A549 treated with Mapracorat at 1 μM for 4 hours (cell line): ENCODE results near the gene URAD. TPM values are rescaled to one million over a fixed set of nuclear protein-coding genes. Genes with fewer than 3 reads are reported as not detected.

Source experiments
- total RNA-seq: library from RNA; stranded (reverse); fragments of 200-300 nt; extraction: Qiagen RNA extraction; gene quantifications from 5 replicates; pipeline ENCODE4 v1.2.3, GENCODE V29; 2022

Gene URAD, protein sequence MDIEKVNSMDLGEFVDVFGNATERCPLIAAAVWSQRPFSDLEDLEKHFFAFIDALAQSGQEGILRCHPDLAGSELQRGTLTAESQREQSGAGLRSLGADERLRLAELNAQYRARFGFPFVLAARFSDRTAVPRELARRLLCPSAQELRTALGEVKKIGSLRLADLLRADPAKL
- not detected in 5 replicates for total RNA-seq

DNA sequence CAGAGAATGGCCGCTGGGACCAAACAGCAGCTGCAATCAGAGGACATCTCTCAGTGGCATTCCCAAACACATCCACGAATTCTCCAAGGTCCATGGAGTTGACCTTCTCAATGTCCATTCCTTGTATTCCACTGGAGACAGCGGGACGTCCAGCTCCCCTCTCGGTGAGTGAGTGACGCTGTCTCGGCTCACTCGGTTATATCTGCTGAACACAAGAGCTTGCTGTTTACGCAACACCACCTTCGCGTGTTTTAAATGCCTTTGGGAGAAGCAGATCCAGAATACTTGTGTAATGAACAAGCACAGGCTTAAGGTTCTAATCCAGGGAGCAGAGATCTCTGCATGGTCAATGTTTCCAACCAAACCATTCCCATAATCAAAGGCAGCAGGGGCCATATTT is at the start of gene URAD:
Gene URAD (minus strand): TSS at position 174 of the 400 bp plus-strand sequence. CDS start 56 bp downstream, at position 118.

DNA sequence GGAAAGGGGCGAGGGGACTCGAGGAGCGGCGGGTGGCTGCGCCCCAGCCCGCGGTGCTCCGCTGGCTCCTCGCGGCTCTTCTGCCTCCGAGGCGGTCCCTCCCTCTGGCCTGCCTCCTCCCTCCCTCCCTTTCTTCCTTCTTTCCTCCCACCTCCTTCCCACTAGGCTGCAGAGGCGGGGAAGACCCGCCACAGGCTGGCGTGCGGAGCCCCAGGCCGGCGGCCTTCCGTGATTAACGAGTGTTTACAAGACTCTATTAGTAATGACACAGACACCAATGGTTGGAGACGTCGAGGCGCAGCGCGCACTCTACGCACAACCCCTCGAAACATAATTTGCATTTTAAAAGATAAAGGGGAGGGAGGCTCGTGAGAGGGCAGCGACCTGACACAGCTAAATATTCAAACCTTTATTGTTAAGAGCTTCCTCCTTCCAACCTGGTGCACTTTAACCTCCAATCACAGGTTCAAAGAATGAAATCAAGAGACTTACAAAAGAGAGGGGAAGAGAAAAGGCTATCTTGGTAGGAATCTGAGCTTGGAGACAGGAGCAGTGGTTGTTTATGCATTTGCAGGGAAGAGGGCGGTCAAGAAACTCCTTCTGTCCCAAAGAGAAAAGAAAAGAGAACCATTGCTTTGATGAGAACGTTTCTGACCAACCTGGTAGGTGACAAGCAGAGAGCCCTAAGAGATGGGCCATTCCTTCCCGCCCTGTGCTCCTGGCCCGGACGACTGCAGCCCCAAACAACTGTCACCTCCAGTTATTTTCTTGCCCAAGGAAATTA is 19.2 kb downstream of the URAD start, which contains the start of gene CDX2:
Gene CDX2 (minus strand): TSS at position 234 of the 784 bp plus-strand sequence. CDS start 309 bp downstream, outside the sequence.

Other genes with a start within 250 kb of the URAD start
- not detected in 5 replicates for gene GSX1, start 196.2 kb downstream of the URAD start, total RNA-seq
- gene PDX1, start 68.7 kb downstream of the URAD start, total RNA-seq = 0.05 to 0.12 TPM (median 0.09 TPM) in 5 replicates
- gene CDX2, start 19.4 kb downstream of the URAD start, total RNA-seq = 0.57 to 1.4 TPM (median 0.60 TPM) in 5 replicates
- gene FLT3, start 111.9 kb upstream of the URAD start, total RNA-seq = 0.05 TPM in 2 of 5 replicates, not detected in the others
- gene PAN3, start 149.9 kb upstream of the URAD start, total RNA-seq = 6.7 to 8.2 TPM (median 7.8 TPM) in 5 replicates